Measurements from ENCODE around the gene HNRNPAB.

DNA sequence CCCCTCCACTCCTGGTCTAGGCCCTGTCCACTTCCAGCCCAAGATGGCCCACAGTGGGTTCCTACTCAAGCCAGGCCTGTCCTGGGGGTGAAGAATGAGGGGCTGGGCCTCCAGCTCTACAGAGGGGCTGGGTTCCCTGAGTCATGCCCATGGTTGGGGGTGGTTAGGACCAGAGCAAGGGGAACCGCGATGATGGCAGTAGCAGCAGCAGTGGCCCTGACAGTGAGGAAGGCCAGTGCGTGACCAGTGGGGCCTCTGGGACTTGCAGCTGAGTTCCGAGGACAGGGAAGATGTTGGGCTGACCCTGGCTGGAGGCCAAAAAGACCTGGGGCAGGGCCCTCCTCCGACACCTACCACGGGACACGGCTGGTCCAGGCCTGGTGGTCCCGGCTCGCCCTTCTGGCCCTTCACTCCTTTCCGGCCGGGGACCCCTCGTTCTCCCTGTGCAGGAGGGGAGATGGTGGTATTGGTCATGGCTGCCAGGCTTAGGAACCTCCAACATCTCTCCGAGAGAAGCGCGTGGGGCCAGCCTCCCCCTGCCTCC is 37.4 kb downstream of the HNRNPAB start:
- no peak for TF ChIP-seq EZH2phosphoT487 (IDR thresholded peaks at IDR 0.05; ENCODE audit: low read length)
- no peak for TF ChIP-seq EZH2 (optimal IDR thresholded peaks at IDR 0.05; ENCODE audit: low read depth, low read length)
- TF ChIP-seq, protein P1, sequence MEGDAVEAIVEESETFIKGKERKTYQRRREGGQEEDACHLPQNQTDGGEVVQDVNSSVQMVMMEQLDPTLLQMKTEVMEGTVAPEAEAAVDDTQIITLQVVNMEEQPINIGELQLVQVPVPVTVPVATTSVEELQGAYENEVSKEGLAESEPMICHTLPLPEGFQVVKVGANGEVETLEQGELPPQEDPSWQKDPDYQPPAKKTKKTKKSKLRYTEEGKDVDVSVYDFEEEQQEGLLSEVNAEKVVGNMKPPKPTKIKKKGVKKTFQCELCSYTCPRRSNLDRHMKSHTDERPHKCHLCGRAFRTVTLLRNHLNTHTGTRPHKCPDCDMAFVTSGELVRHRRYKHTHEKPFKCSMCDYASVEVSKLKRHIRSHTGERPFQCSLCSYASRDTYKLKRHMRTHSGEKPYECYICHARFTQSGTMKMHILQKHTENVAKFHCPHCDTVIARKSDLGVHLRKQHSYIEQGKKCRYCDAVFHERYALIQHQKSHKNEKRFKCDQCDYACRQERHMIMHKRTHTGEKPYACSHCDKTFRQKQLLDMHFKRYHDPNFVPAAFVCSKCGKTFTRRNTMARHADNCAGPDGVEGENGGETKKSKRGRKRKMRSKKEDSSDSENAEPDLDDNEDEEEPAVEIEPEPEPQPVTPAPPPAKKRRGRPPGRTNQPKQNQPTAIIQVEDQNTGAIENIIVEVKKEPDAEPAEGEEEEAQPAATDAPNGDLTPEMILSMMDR (IDR thresholded peaks at IDR 0.05; ENCODE audit: low read length) = no peak
